GM18507 (cell line): Measurements from ENCODE around the gene ZBTB46.
A peak's percentile ranks its signal among the peaks of the same experiment; 100 is the strongest.
"Not testable (repeated sequence)": the region's sequence is repeated elsewhere in the genome, so short reads cannot be mapped to it uniquely, and the experiment has no call there.

ENCODE experiments used
- DNase-seq: peaks from one replicate; pipeline ENCODE4 v3.0.0; 2011; ENCODE audit warnings: low read depth; ENCODE audit not compliant: insufficient read length; ENCODE audit errors: extremely low spot score
- FAIRE-seq: peaks from 2 replicates; lab custom pipeline; 2011; peaks lifted over from hg19 to GRCh38; lab: Jason Lieb, UNC

Gene ZBTB46

GRCh38 chr20:63860325-63861051, 29.4 kb upstream of the ZBTB46 start:
- DNase-seq, result no peak

DNA sequence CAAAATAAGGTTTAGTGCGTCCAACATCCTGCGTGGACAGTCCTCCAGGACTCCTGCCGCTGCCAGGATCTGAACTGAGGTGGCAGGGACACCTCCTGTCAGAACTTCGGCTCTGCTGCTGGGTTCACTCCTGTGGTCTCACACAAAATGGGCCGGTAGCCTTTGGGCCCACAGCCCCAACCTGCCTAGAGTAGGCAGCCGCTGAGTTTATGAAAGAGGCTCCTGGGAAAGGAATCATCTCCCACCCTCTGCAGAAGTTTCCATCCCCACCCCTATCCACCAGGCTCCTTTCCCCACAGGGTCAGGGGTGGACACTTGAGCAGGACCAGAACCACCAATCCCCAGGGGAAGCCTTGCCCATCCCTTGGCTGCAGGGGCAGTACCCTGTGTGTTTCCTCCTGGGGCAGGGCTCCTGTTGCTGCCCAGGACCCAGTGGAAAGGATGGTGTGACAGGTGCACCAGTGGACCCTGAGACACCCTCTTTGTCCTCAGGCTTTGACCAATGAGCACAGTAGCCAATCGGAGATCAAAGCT, 28.2 kb upstream of the ZBTB46 start:
- FAIRE-seq, result no peak

More at GRCh38 chr20:63860325-63861051, 29.4 kb upstream of the ZBTB46 start:
- FAIRE-seq, result no peak

DNA sequence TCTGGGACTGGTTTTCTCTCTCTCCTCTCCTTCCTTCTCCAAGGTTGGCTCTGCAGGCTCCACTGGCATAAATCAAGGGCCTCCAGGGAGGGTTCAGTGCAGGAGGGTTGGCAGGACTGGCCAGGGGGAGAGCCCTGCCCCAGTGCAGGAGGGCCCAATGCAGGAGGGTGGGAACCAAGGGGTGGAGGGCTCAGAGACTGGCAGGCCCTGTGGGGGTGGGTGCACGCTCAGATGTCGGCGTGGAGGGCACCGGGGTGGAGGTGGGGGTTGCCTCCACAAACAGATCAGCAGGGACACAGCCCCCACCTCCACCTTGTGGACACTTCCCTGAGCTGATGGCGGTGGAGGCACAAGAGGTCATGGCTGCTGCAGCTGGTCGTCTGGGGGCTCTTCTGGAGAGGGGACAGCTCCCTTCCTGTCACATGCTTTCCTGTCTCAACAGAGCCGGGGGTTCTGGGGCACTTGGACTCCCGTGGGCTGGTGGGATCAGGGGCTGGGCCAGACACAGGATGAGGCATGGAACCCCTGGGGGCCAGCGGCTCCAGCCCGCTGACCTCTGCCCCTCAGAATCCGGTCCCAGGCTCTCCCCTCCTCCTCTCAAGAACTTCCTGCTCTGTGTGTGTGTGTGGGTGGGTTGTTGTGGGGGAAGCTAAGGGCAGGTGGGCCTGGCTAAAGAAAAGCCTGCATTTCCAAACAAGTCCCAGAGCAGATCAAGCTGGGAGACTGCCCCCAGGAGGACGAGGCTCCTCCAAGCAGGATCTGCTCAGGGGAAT, 27.5 kb upstream of the ZBTB46 start:
- no peak for FAIRE-seq

More for the DNA sequence above, 28.2 kb upstream of the ZBTB46 start:
- no peak for DNase-seq

GRCh38 chr20:63857764-63858392, 26.8 kb upstream of the ZBTB46 start:
- FAIRE-seq, result no peak

More for the DNA sequence above, 27.5 kb upstream of the ZBTB46 start:
- no peak for DNase-seq

DNA sequence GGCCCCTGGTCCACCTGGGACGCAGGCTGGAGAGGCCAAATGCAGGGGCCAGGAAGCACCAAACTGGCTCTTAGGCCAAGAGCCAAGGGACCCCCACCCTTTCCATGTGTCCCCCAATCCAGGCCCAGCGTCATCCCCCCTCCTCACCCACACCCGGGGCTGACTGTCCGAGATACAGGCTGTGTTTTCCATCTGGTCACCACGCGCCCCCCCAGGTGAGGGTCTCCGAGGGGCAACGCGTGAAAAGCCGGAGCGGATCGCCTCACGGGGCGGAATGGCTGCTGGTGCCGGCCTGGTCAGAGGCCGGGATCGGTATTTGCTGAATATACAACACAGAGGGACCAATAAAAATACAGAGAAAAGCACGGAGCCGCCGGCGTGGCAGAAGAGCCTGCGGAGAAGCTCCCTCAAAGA, 25.0 kb upstream of the ZBTB46 start:
- DNase-seq, result no peak
- FAIRE-seq, result no peak

More at GRCh38 chr20:63857764-63858392, 26.8 kb upstream of the ZBTB46 start:
- no peak for DNase-seq

- FAIRE-seq, result no peak
Measured at GRCh38 chr20:63855363-63856097, 24.5 kb upstream of the ZBTB46 start.

DNA sequence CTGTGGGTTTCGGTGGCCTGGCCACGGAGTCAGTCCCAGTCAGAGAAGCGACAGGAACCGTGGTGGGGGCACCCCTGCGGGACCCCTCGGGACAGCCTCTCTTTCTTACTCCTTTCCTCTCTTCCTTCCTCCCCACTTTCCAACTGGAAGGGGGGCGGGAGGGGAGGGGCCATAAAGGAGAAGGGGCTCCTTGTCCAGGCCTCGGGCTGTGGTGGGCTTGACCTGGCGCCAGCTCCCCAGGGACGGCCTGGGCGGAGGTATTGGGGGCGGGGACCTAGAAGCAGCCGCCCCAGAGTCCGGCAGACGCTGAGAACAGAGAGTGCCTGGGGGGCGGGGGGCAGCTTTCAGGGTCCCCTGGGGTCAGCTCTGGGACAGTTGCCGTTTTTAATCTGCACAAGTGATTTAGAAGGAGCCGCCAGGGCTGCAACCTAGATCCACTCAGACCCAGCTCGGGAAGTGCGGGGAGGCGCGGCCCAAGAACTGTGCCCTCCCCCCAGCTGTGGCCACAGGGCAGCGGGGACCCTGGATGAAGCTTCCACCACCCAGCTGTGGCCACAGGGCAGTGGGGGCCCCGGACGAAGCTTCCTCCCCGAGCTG, 23.8 kb upstream of the ZBTB46 start:
- FAIRE-seq (no peak), DNase-seq (no peak)

More at GRCh38 chr20:63855363-63856097, 24.5 kb upstream of the ZBTB46 start:
- no peak for DNase-seq

- DNase-seq, result no peak
- FAIRE-seq, result peak; percentile 62
Measured at GRCh38 chr20:63854069-63854765, 23.2 kb upstream of the ZBTB46 start.

- FAIRE-seq, DNase-seq: not testable (repeated sequence)
Measured at GRCh38 chr20:63853733-63854068, 22.6 kb upstream of the ZBTB46 start.

- not testable (repeated sequence) for DNase-seq, FAIRE-seq
Measured at GRCh38 chr20:63851548-63851943, 20.5 kb upstream of the ZBTB46 start.

GRCh38 chr20:63850689-63851547, 19.9 kb upstream of the ZBTB46 start:
- DNase-seq (peak; percentile 87), FAIRE-seq (peak; percentile 96)

DNA sequence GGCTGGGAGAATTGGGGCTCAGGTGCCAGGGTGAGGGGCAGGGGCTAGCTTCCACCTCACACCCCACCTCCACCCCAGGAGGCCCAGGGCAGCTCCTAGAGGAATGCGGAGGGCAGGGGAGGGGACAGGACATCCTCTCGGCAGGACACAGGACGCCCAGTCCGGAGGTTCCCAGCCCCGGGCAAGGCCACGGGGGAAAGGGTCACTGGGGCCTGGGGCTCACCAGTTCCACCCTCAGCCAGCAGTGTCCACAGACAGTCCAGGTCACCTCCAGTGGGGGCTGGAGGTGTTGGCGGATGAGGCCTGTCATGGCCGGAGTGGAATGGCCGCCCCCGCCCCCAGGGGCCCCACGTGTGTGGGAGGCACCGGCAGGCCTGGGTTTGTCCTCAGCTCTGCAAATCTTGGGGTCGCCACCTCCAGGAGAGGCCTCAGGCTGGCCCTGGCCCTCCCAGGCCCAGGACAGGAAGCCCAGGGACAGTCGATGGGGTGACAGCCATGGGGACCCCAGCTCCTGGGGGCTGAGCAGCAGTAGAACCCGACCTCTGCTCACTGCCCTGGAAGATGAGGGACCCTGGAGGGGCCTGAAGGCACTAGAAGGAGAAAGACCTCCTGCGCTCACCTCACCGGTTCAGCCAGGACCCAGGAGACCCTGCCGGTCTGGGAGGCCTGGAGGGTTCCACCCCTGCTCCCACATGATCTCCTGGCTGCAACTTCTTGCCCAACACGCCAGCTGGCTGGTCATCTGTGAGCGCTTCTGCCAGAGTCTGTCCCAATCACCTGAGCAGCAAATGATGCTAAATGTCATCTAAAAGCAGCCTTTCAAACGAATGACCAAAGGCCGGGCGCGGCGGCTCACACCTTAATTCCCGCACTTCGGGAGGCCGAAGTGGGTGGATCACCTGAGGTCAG, 17.2 kb upstream of the ZBTB46 start:
- FAIRE-seq (no peak), DNase-seq (no peak)

GRCh38 chr20:63847237-63848002, 16.4 kb upstream of the ZBTB46 start:
- DNase-seq (no peak), FAIRE-seq (no peak)

GRCh38 chr20:63846888-63847236, 15.8 kb upstream of the ZBTB46 start:
- no peak for FAIRE-seq
- no peak for DNase-seq

- FAIRE-seq, result no peak
- no peak for DNase-seq
Measured at GRCh38 chr20:63846128-63846771, 15.2 kb upstream of the ZBTB46 start.
